H9 (cell line): Measurements from ENCODE around the gene RNLS. TPM values are rescaled to one million over a fixed set of nuclear protein-coding genes. Genes with fewer than 3 reads are reported as not detected.

Source experiments
- DNase-seq: peaks from one replicate; pipeline ENCODE4 v3.0.0-alpha.2; 2017
- H2AFZ ChIP-seq: one replicate; pipeline ENCODE4 v1.6.1; 2013; ENCODE audit warnings: mild to moderate bottlenecking, low read length, control low read depth, moderate library complexity
- H2AK5ac ChIP-seq: 2 replicates; pipeline ENCODE4 v1.6.1; 2013; ENCODE audit warnings: low read length, control low read depth, mixed read lengths; ENCODE audit not compliant: insufficient read length
- H2BK120ac ChIP-seq: one replicate; pipeline ENCODE4 v1.6.1; 2013; ENCODE audit warnings: low read depth, mild to moderate bottlenecking, low read length, control low read depth, inconsistent platforms; ENCODE audit not compliant: poor library complexity, severe bottlenecking
- H2BK12ac ChIP-seq: 2 replicates; pipeline ENCODE4 v1.6.1; 2013; ENCODE audit warnings: low read length, control low read depth, mixed read lengths, low read depth; ENCODE audit not compliant: insufficient read length
- H2BK15ac ChIP-seq: 2 replicates; pipeline ENCODE4 v1.6.1; 2013; ENCODE audit warnings: low read depth, low read length, control low read depth
- H2BK20ac ChIP-seq: one replicate; pipeline ENCODE4 v1.6.1; 2013; ENCODE audit warnings: low read depth, mild to moderate bottlenecking, low read length, control low read depth, inconsistent platforms; ENCODE audit not compliant: poor library complexity, severe bottlenecking
- H2BK5ac ChIP-seq: 2 replicates; pipeline ENCODE4 v1.6.1; 2013; ENCODE audit warnings: low read length, control low read depth, mixed read lengths; ENCODE audit not compliant: insufficient read length
- H3K14ac ChIP-seq: 2 replicates; pipeline ENCODE4 v1.6.1; 2013; ENCODE audit warnings: low read length, control low read depth; ENCODE audit not compliant: insufficient read depth
- H3K18ac ChIP-seq: 2 replicates; pipeline ENCODE4 v1.6.1; 2013; ENCODE audit warnings: low read depth, mild to moderate bottlenecking, mixed read lengths, low read length, control low read depth; ENCODE audit not compliant: insufficient read length
- H3K23ac ChIP-seq: 2 replicates; pipeline ENCODE4 v1.6.1; 2013; ENCODE audit warnings: low read length, control low read depth, mixed read lengths, low read depth; ENCODE audit not compliant: insufficient read length
- H3K23me2 ChIP-seq: 2 replicates; pipeline ENCODE4 v1.6.1; 2013; ENCODE audit warnings: low read depth, mild to moderate bottlenecking, mixed read lengths, low read length, control low read depth; ENCODE audit not compliant: insufficient read length, poor library complexity, severe bottlenecking
- H3K27ac ChIP-seq: 2 replicates; pipeline ENCODE4 v1.5.1; 2013; ENCODE audit warnings: low read length, control low read depth, mixed read lengths, low read depth; ENCODE audit not compliant: insufficient read length
- H3K27me3 ChIP-seq: 2 replicates; pipeline ENCODE4 v1.6.1; 2013; ENCODE audit warnings: low read length, control low read depth, inconsistent platforms; ENCODE audit not compliant: insufficient read depth
- H3K4ac ChIP-seq: 2 replicates; pipeline ENCODE4 v1.6.1; 2013; ENCODE audit warnings: low read depth, mild to moderate bottlenecking, control low read depth, inconsistent platforms, low read length, moderate library complexity
- H3K4me1 ChIP-seq: 2 replicates; pipeline ENCODE4 v1.6.1; 2013; ENCODE audit warnings: low read length, control low read depth, inconsistent platforms; ENCODE audit not compliant: insufficient read depth
- H3K4me2 ChIP-seq: 2 replicates; pipeline ENCODE4 v1.6.1; 2013; ENCODE audit warnings: low read length, control low read depth, mixed read lengths; ENCODE audit not compliant: insufficient read length, insufficient read depth
- H3K56ac ChIP-seq: 2 replicates; pipeline ENCODE4 v1.6.1; 2013; ENCODE audit warnings: low read depth, mild to moderate bottlenecking, mixed read lengths, low read length, control low read depth; ENCODE audit not compliant: insufficient read length
- H3K79me1 ChIP-seq: 2 replicates; pipeline ENCODE4 v1.6.1; 2013; ENCODE audit warnings: low read depth, mild to moderate bottlenecking, moderate library complexity, low read length, control low read depth, inconsistent platforms; ENCODE audit not compliant: insufficient read depth, poor library complexity, severe bottlenecking
- H3K79me2 ChIP-seq: 2 replicates; pipeline ENCODE4 v1.6.1; 2013; ENCODE audit warnings: low read length, control low read depth, inconsistent platforms; ENCODE audit not compliant: insufficient read depth
- H3K9ac ChIP-seq: 2 replicates; pipeline ENCODE4 v1.6.1; 2013; ENCODE audit warnings: low read length, control low read depth, mixed read lengths; ENCODE audit not compliant: insufficient read length; ENCODE audit errors: extremely low read depth
- H3K9me3 ChIP-seq: one replicate; pipeline ENCODE4 v1.6.1; 2013; ENCODE audit warnings: low read depth, low read length, inconsistent platforms; ENCODE audit not compliant: control insufficient read depth
- H3T11ph ChIP-seq: one replicate; pipeline ENCODE4 v1.6.1; 2013; ENCODE audit warnings: mild to moderate bottlenecking, low read length, control low read depth, inconsistent platforms
- H4K20me1 ChIP-seq: one replicate; pipeline ENCODE4 v1.6.1; 2013; ENCODE audit not compliant: control insufficient read depth, insufficient read length, insufficient read depth
- H4K5ac ChIP-seq: 2 replicates; pipeline ENCODE4 v1.6.1; 2013; ENCODE audit warnings: low read depth, mild to moderate bottlenecking, mixed read lengths, low read length, control low read depth; ENCODE audit not compliant: insufficient read length
- H4K8ac ChIP-seq: replicated peaks from 2 replicates; pipeline ENCODE4 v1.6.1; 2013; ENCODE audit warnings: low read length, control low read depth, mixed read lengths, low read depth; ENCODE audit not compliant: insufficient read length
- H4K91ac ChIP-seq: 2 replicates; pipeline ENCODE4 v1.6.1; 2013; ENCODE audit warnings: low read depth, mild to moderate bottlenecking, moderate library complexity, mixed read lengths, low read length, control low read depth; ENCODE audit not compliant: insufficient read length
- H3K27ac Mint-ChIP-seq, 3 experiments: 2 replicates in 2 of 3; 3 replicates in 1 of 3; pipeline ENCODE4 v1.8.0; 2020 to 2021; ENCODE audit warnings: mixed read lengths in 3 of 3, mild to moderate bottlenecking in 1 of 3, moderate library complexity in 1 of 3
- H3K27me3 Mint-ChIP-seq: 2 replicates; pipeline ENCODE4 v1.8.0; 2021; ENCODE audit warnings: low read depth, mild to moderate bottlenecking, moderate library complexity, mixed read lengths
- H3K36me3 Mint-ChIP-seq, 3 experiments: 2 replicates in 2 of 3; 3 replicates in 1 of 3; pipeline ENCODE4 v1.8.0; 2020 to 2021; ENCODE audit warnings: low read depth in 3 of 3, mixed read lengths in 3 of 3; ENCODE audit not compliant: insufficient read depth in 1 of 3
- H3K4me1 Mint-ChIP-seq, 2 experiments: 2 replicates each; pipeline ENCODE4 v1.8.0; 2020; ENCODE audit warnings: mixed read lengths in 2 of 2
- H3K4me3 Mint-ChIP-seq, 2 experiments: 2 replicates in 1 of 2; 3 replicates in 1 of 2; pipeline ENCODE4 v1.8.0; 2020 to 2021; ENCODE audit warnings: mild to moderate bottlenecking in 2 of 2, mixed read lengths in 2 of 2, moderate library complexity in 1 of 2
- H3K9me3 Mint-ChIP-seq, 2 experiments: 2 replicates in 1 of 2; 3 replicates in 1 of 2; pipeline ENCODE4 v1.8.0; 2020; ENCODE audit warnings: mild to moderate bottlenecking in 2 of 2, mixed read lengths in 2 of 2, moderate library complexity in 1 of 2
- CTCF ChIP-seq: fragments of 200-600 bp; sonication (generic); conservative IDR thresholded peaks from 3 replicates; pipeline ENCODE4 v1.8.0; 2021; ENCODE audit warnings: antibody characterized with exemption, mild to moderate bottlenecking
- WGBS: extraction: QIAGEN DNeasy Blood & Tissue Kit; methylation state at CpG from one replicate; pipeline ENCODE4 v1.1.7; 2013; ENCODE audit warnings: missing lambda C conversion rate, low lambda C conversion rate, mixed read lengths; ENCODE audit not compliant: insufficient read length; ENCODE audit errors: extremely low coverage; 5-methylcytosine and 5-hydroxymethylcytosine counted together
- total RNA-seq: library from RNA; stranded (reverse); gene quantifications from 2 replicates; pipeline ENCODE4 v1.2.1, GENCODE V29; 2021

The RNLS gene
- total RNA-seq, 1 experiment from 2014 or later, result 7.5 TPM

- no peaks in the 10 kb centered on the region for H3K79me1 ChIP-seq
- no peak overlapping the region for H3K18ac ChIP-seq
- no peak overlapping the region for H2BK15ac ChIP-seq
- no peak overlapping the region for H2BK20ac ChIP-seq
- WGBS, result no CpG with 5 or more reads among the region's 3 CpGs
- H3K4me2 ChIP-seq, result no peak overlapping the region
- no peak overlapping the region for H3K23ac ChIP-seq
- H3K27me3 Mint-ChIP-seq, result no peaks in the 10 kb centered on the region
- no peak for TF ChIP-seq CTCF
- no peak overlapping the region for H3K27ac ChIP-seq
- no peak overlapping the region for H2BK120ac ChIP-seq
- no peak overlapping the region for H4K91ac ChIP-seq
- H3K27ac Mint-ChIP-seq, result no peak overlapping the region
- H2BK5ac ChIP-seq, result no peak overlapping the region
- H3K9me3 ChIP-seq, result no peaks in the 10 kb centered on the region
- H3K9ac ChIP-seq, result no peak overlapping the region
- DNase-seq, result no peak
- H3K23me2 ChIP-seq, result no peaks in the 10 kb centered on the region
- H3K27me3 ChIP-seq, result no peaks in the 10 kb centered on the region
- no peak overlapping the region for H2BK12ac ChIP-seq
- no peak overlapping the region for H3T11ph ChIP-seq
- no peaks in the 10 kb centered on the region for H3K4me1 ChIP-seq
- H3K36me3 Mint-ChIP-seq, result no peaks in the 10 kb centered on the region
- no peak overlapping the region for H2AFZ ChIP-seq
- no peak overlapping the region for H3K4ac ChIP-seq
- H4K5ac ChIP-seq, result no peak overlapping the region
- no peaks in the 10 kb centered on the region for H3K79me2 ChIP-seq
- no peak overlapping the region for H2AK5ac ChIP-seq
- H3K9me3 Mint-ChIP-seq, result no peaks in the 10 kb centered on the region
- H4K8ac ChIP-seq, result no peak overlapping the region
- H3K4me3 Mint-ChIP-seq, result no peak overlapping the region
- no peak overlapping the region for H3K56ac ChIP-seq
- no peaks in the 10 kb centered on the region for H4K20me1 ChIP-seq
- no peak overlapping the region for H3K14ac ChIP-seq
- no peaks in the 10 kb centered on the region for H3K4me1 Mint-ChIP-seq
Observed at GRCh38 chr10:88288320-88289059, 294.6 kb downstream of the RNLS start.
